Nucleus accumbens (tissue), 56 donors: ENCODE results near the gene NCKAP5.
A peak's percentile ranks its signal among the peaks of the same experiment; 100 is the strongest.

Source experiments
- DNase-seq, 56 donors: peaks; one replicate each; lab custom pipeline; 2025; lab: John Stamatoyannopoulos, UW

The NCKAP5 gene

DNA sequence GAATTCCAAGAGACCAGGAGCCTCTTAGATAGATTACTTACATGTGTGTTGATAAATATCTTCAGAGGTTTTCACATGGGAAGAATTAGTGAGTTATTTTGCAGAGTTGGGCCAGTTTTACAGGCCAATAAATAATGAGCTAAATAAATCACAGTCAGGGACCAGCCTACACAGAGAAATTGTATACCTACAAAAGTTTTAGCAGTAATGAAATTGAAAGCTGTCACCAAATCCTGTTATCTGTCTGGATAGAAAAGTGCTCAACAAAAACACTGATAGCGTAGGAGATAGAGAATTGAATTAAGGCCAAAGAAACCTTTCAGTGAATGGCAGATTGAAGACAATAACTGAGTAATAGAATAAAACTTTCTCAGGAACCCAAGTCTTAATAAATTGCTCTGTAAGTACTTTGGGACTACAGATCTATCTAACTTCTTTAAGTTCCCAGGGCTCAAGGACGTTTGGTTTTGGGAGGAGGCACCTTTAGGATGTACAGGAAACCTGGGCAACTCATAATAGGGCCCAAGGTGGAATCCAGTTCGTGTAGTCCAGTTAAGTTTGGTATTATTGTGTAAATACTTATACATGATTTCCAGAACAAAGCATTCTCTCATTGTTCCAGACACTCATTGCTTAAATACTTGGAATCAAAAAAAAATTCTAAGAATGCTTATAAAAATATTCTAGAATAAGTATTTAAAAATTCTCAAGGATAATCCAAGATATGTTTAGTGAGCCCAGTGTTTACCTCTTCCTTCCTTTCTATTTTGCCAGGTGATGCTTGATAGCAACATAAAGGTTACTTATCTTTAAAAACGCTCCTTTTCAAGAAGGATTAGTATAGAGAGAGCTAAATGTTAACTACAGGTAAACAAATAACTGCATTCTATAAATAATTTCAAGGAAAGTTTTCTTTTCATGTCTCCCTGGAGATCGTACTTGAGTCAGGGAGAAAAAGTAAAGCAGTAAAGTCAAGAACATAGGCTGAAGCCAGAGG lies 134.5 kb downstream of the NCKAP5 start:
- DNase-seq, result no peak

DNA sequence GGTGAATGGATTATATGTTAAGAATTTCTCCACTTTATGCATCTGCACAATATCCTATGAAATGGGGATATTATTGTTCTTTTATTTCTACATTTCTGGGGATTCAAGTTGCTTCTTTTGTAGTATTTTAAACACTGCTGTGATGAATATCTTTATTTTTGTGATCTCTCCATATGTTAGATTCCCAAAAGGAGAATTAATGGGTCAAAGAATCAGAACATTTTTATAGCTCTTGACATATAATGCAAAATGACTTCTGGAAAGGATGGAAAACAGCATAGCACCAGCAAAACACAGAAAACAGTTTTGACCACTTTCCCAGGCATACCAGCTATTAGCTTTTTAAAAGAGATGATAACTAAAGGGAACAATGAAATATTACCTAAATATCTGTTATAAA lies 135.5 kb downstream of the NCKAP5 start:
- DNase-seq, result no peak

DNA sequence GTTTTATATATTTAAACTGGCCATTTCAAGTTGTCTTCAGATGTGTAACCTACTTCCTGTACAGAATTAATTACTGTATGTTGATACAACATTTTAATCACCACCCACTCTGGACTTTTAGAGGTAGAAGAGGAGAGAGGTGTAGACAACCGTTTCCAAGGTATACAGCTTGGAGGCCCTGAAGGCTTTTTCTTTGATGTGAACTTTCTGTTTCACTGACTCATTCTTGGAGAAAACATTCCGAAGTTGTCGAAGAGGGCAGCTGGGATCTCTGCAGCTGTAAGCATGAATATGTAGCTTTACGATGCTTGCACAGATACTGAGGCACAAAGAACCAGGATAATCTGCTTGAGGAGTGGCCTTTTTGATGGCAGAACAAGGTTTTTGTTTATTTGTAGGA lies 137.0 kb downstream of the NCKAP5 start:
- no peak for DNase-seq

DNA sequence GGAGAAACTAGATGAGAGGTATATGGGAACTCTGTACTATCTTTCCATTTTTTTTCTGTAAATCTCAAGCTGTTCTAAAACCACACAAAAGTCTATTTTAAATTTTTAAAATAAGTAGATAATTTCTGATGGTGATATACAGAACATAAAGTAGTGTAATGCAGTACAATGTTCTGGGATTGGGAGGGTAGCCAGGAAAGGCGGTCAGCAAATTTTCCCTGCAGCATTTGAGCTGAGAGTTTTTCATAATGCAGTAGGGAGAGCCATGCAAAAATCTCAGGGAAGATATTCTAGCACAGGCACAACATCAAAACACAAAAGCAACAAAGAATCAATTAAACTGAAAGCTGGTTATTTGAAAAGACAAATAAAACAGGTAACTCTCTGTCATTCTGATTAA lies 141.5 kb downstream of the NCKAP5 start:
- DNase-seq, result no peak

DNA sequence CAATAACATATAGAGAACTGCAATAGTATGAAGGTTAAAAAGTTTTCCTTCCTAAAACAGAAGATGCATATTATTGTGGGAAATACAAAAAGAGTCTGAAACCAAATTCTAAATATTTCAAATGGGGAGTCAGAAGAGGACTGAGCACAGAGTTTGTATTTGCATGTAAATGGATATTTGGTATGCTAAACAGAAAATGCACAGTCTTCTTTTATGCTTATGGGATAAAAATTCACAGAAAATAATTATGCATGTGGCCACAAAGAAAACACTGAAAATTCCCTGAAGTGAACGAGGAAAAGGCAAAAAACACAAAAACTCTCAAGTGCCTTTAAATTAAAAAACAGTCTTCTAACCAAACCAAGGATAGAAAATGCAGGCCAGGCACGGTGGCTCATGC lies 142.7 kb downstream of the NCKAP5 start:
- DNase-seq, result no peak

DNA sequence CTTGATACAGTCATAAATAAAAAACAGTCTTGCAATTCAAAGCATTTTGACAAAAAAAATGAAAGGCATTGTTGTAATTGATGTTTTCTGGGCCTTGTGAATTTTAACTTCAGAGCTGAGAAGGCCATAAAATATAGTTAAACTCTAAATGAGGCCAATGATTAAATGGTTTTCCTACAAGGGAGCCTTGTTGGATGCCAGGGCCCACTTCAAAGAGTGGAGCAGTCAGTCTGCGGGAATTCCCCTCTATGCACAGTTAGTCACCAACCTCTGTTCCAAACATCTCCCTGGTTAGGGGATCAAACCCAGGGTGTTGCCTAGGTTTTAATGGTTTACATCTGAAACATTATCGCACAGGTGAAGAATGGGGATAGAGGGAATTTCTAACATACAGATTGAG lies 143.4 kb downstream of the NCKAP5 start:
- DNase-seq, result no peak

DNA sequence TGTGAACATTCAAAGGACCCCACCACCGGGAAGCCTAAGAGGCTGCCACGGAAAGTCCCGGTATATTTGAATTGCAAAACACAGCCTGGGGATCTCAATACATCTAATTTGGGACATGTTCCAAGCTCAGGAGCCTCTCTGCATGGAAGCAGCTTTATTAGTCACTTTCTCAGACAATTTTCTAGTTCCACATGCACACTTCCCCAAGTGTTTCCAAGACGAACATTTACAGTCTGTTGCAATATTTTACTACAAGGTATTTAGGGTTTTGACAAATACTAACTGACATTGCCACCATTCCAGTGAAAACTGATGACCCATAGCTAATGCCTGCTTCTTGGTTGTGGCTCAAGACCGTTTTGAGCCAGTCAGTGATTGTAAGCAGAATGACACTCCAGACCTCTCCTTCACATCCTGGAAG lies 145.3 kb downstream of the NCKAP5 start:
- DNase-seq, result no peak

DNA sequence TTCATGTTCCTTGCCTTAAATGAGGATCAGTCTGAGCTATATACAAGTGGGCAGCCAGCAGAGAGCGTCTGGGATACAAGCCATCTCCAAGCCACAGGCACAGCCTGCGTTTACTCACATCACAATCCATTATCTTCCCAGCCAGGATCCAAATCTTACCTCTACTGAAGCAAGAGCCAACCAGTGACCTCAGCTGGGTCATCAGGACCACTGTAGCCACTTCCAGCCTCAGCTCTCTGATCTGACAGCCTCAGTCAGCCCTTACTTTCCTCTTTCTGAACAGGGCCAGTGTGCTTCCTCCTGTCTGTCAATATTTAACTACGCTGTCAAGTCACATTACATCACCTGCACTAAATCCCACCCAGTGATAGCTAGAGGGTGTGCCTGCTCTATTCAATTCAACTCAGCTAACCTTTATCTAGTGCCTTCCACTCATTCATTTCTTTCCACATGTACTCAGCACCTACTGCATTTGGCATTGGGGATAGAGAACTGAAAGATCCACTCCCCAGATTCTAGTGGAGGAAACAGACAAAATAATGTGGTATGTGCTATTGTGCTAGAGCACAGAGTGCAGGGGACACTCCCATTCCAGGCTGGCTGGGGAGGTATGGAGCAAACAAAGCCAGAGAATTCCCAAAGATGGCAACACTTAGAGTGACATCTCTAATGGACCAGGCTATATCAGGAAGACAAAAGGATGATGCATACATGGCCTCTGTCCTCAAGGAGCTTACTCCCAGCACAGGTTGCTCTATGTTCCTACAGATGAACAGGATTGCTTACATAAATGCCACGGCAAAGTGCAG lies 146.5 kb downstream of the NCKAP5 start:
- peak in 5 of 56 donors; percentile 7 to 16 (median 8) for DNase-seq

DNA sequence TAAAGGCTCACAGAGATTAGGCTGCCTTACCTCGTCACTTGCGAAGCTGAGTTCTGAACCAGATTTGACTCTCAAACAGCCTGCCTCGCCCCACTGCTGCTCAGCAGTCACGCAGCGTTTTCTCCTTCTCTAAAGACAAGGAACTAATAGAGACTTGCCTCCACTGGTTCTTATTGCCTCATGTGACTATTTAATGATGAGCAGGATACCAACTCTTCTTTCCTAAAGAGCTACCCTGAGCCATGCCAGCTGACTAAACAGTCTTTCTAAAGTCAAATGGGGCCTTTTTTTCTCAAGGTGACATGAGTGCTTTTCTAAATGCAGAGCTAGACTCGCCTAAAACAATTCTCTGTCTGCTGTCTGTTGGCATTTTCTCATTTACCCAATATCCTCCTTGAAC lies 147.5 kb downstream of the NCKAP5 start:
- DNase-seq, result no peak

DNA sequence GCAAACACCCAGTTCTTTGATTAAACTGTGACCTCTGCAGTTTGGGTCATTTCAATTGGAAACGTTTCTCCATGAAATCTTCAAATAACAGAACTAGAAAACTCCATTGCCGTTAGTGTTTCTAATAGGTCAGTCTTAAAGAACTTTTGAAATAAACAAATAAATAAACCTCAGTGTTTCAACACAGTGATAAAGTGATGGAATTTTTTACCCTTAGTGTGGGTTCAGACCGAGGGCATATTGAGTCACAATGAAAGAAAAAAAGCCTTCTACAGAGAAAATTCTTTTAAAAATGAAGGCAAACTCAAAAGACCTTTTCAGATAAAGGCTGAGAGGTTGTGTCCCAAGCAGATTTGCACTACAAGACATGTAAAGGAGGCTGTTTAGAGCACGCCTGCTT lies 149.6 kb downstream of the NCKAP5 start:
- no peak for DNase-seq

DNA sequence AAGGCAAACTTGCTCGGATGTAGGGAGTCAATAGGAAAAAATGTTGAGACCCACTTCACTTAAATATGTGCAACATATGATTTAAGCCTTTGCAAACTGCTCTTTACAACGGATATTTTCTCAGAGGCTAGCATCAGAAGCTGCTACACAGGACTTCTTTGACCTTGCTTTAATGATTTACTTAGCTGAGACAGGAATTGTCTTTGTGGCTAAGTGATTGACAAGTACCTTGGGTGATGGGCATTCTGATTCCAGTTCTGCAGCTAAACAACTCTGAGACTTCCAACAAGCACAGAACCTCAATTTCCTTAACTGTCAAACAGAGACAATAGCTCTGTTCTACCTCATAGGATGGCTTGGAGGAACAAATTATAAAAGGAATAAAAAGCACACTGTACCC lies 150.2 kb downstream of the NCKAP5 start:
- DNase-seq, result no peak

DNA sequence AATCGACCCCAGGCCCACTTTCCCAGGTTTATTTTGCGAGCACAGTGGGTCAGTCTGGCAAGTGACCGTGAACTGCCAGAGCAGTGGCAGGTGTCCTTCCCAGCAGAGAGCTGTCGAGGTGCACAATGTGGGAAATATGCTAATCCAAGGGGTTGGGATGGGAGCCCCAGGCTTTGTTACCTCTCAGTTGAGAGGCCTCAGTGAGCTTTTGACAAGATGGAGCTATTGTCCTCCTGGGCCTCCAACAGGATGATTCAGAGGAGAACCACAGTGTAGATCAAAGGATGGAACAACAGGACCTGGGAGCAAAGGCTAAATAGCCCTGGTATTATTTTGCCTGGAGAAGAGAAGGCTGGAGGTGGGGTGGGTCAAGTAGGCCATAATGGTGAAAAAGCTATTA lies 150.8 kb downstream of the NCKAP5 start:
- no peak for DNase-seq

DNA sequence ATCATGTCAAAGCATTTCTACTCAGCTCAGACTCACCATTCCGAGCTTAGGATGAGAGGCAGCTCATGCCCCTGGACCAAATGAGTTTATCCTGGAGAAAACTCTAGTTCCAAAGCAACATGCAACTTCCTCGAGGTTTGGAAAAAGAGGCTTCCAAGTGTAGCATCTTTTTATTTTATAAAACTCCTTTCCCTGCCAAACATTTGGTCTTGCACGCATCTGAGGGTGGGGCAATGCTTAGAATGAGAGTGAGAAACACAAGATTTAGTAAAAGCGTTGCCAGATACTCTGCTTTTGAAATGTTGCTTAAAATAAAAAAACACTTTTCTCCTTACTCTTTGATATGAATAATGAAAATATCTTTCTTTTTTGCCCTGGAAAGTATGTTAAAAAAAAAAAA lies 151.5 kb downstream of the NCKAP5 start:
- no peak for DNase-seq

DNA sequence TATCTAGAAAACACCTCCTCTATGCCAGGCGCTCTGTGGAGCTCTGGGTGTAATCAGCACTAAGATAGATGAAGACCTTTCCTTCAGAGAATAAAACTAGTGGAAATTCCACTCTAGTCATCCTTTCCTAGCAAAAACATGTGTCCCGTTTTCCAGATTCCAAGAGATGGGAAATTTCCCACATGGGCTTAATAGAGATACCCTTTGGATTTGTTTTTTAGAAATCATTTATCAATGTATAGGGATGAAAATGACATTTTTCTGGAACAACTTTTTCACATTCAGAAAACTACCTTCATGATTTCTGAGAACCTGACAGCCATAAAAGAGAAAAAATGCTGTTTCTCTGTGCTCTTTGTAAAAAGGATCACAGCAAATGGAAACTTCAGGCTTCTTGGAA lies 152.1 kb downstream of the NCKAP5 start:
- DNase-seq, result no peak

DNA sequence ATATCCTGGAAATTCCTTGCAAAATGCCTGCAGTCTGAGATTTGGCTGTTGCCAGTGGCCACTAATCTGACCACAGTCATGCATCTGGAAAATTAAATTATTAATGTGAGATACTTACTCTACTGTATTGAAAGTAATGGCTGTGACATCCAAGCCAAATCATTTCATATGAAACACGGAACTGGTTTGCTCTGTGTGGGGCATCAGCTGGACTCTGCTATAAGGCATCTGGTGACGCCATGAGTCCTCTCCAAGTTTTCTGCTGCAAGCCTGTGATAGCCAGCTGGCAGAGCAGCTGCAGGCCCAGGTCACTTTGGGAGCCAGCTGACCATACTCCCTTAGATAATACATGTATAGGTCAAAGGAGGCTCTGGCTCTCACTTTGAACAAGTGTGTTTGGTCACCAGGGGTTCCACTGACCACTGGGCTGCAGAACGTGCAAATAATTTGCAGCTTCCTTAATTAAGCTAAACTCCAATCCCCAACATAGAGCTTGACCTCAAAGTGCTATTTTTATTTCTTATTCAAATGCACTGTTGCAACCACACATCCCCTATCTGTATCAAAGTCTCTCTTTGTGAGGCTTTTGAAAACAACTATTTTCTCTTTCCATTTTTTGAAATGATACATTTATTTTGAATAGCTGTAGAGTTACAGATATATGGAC lies 152.9 kb downstream of the NCKAP5 start:
- peak in 4 of 56 donors; percentile 3 to 8 (median 8) for DNase-seq

DNA sequence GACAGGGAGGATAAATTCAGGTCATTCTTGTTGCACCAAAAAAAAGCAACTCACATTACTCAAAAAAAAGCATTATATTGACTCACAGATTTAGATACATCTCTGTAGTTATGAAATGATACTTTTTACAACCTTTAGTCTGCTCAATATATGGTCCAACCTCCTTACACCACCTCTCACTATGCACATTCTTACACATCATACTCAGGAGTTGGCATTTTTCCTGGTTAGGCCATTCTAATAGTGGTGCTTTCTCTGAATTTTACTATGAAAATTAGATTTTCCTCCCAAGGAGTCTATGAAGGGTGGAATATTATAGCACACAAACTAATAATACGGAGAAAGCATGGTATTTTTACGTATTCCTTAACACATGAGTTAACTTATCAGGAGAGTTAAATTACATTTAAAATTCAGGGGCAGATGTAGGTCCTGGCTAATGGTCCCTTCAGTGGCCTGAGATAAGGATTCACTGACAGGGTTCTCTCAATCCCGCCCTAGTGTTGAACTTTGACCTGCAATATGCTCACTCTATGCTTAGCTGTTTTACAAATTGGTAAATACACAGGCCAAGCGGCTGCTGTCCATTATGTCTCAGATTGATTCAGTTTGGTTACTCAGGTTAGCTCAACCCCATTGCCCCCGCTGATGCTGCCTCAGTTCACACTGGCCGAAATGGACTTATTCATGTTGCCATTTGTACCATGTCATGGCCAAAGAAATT lies 153.6 kb downstream of the NCKAP5 start:
- no peak for DNase-seq

DNA sequence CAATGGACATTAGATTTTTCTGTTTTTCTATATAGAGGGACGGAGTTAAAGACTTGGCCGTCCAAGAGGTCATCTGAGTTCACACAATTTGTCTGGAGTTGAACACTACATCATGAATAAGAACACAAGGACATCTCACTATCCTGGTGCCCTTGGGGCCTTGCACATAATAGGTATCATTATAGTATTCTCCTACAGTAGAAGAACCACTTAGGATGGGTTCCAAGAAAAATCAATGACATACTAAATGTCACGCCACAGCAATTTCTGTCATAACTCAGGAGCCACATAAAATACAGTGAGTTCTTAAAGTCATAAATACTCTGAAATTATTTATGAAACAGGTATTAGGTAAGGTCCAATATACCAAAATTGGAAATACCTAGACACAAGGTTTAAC lies 154.4 kb downstream of the NCKAP5 start:
- no peak for DNase-seq

DNA sequence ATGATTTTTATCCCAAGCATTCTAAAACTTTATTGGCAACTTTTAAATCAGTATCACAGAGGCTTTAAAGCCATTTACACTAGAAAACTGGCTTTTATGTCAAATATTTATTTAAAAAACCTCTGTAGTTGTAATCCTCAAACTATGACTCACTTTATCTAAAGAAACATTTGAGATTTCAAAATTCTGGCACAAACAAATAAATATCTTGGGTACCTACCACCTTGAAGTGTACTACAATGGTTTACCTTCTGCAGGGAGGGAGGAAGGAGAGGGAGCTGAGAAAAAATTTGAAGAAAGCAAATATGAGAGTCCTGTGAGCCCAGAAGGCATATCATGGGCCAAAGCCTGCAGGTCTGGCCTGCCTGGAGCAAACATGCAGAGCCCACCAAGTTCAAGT lies 155.6 kb downstream of the NCKAP5 start:
- DNase-seq, result no peak

DNA sequence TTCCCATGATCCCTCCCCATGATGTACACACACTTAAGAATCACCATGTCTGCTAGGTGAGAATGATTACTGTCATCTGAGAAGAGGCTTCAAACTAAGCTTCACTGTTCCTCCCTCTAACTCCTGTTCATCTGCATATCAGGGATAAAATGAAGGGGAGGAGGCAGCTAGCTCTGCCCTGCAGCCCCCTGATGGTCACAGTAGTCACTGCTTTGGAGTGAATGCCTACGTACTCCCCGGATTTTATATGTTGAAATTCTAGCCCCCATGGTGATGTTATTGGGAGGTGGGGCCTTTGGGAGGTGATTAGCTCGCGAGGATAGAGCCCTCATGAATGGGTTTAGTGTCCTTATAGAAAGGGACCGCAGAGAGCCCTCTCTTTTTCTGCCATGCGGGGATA lies 156.4 kb downstream of the NCKAP5 start:
- DNase-seq, result no peak

DNA sequence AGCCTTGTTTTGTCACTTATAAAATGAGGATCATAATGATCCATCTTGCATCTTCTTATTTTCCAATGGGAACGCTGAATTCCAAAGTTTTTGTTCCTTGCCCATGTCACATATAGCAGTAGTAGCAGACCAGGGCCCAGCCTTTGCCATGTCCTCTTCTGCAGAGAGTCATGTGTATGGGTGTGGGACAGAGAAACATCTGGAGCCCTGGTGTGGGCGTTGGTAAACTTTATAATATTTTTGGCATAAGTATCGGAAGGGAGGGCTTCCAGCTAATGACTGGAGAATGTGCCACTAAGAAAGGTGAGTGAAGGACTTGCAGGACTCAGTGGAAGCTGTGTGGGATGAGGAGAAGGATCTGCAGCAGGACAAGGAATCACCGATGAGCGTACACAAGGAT lies 157.2 kb downstream of the NCKAP5 start:
- DNase-seq, result no peak
